PC-3 (cell line): ENCODE results near the gene ALDOA. TPM values are rescaled to one million over a fixed set of nuclear protein-coding genes. Genes with fewer than 3 reads are reported as not detected.

Experiments used
- ATAC-seq: fragments of 200-7000 bp; cut with Tn5 transposase; 2 replicates; pipeline ENCODE4 v1.9.1; 2020; ENCODE audit warnings: mild to moderate bottlenecking, moderate library complexity
- BruUV-seq: library from RNA; stranded (reverse); fragments of 400-500 nt; replicated peaks from 2 replicates; lab custom pipeline; 2021; lab: Mats Ljungman, UMichigan
- CTCF ChIA-PET: fragments of 300-600 bp; sonication (Branson Sonifier 250); formaldehyde crosslinking; loops from one replicate; lab custom pipeline; 2022; ENCODE audit warnings: antibody characterized with exemption; lab: Charles Lee
- POLR2A ChIA-PET: fragments of 300-600 bp; sonication (Branson Sonifier 250); formaldehyde crosslinking; loops from one replicate; lab custom pipeline; 2022; ENCODE audit warnings: antibody characterized with exemption; ENCODE audit not compliant: unreplicated experiment; lab: Charles Lee
- DNase-seq: peaks from one replicate; pipeline ENCODE4 v3.0.0-alpha.2; 2015
- H2AFZ ChIP-seq: fragments of 300-600 bp; sonication (generic); 2 replicates; pipeline ENCODE4 v1.6.0; 2016; ENCODE audit warnings: antibody characterized with exemption, low read length
- H3F3A ChIP-seq: fragments of 300-600 bp; sonication (generic); one replicate; pipeline ENCODE4 v1.6.0; 2017; ENCODE audit warnings: antibody characterized with exemption, low read length, control low read depth, mild to moderate bottlenecking; ENCODE audit not compliant: unreplicated experiment
- H3K27ac ChIP-seq: fragments of 300-600 bp; sonication (generic); 2 replicates; pipeline ENCODE4 v1.5.1; 2016; ENCODE audit warnings: mild to moderate bottlenecking, low read length
- H3K27me3 ChIP-seq: fragments of 300-600 bp; sonication (generic); 2 replicates; pipeline ENCODE4 v1.6.1; 2016; ENCODE audit warnings: low read length, mixed read lengths
- H3K36me3 ChIP-seq: fragments of 300-600 bp; sonication (generic); 2 replicates; pipeline ENCODE4 v1.6.1; 2016; ENCODE audit warnings: low read depth, mixed run types, low read length, mixed read lengths
- H3K4me1 ChIP-seq: fragments of 300-600 bp; sonication (generic); 2 replicates; pipeline ENCODE4 v1.5.1; 2016; ENCODE audit warnings: low read length; ENCODE audit not compliant: insufficient read depth
- H3K4me2 ChIP-seq: fragments of 300-600 bp; sonication (generic); 2 replicates; pipeline ENCODE4 v1.6.0; 2016; ENCODE audit warnings: low read length
- H3K4me3 ChIP-seq: fragments of 300-600 bp; sonication (generic); 2 replicates; pipeline ENCODE4 v1.5.1; 2016; ENCODE audit warnings: mild to moderate bottlenecking, low read length, mixed read lengths
- H3K79me2 ChIP-seq: fragments of 300-600 bp; sonication (generic); 2 replicates; pipeline ENCODE4 v1.6.1; 2017; ENCODE audit warnings: low read length, mixed read lengths
- H3K9ac ChIP-seq: fragments of 300-600 bp; sonication (generic); 2 replicates; pipeline ENCODE4 v1.6.0; 2016; ENCODE audit warnings: mild to moderate bottlenecking, low read length
- H3K9me2 ChIP-seq: fragments of 300-600 bp; sonication (generic); replicated peaks from 2 replicates; pipeline ENCODE4 v1.6.1; 2016; ENCODE audit warnings: mixed run types, low read length, mixed read lengths
- H3K9me3 ChIP-seq: fragments of 300-600 bp; sonication (generic); 2 replicates; pipeline ENCODE4 v1.6.1; 2016; ENCODE audit warnings: low read length, mixed read lengths
- H4K20me1 ChIP-seq: fragments of 300-600 bp; sonication (generic); 2 replicates; pipeline ENCODE4 v1.6.1; 2016; ENCODE audit warnings: low read length, mixed read lengths
- CTCF ChIP-seq: fragments of 300-600 bp; sonication (generic); conservative IDR thresholded peaks from 2 replicates; pipeline ENCODE4 v1.5.1; 2017; ENCODE audit warnings: antibody characterized with exemption, low read depth, mild to moderate bottlenecking, low read length
- EZH2 ChIP-seq: fragments of 300-600 bp; sonication (generic); IDR thresholded peaks from one replicate; pipeline ENCODE4 v1.6.1; 2017; ENCODE audit warnings: antibody characterized with exemption, mild to moderate bottlenecking, low read length; ENCODE audit not compliant: unreplicated experiment
- EZH2phosphoT487 ChIP-seq: fragments of 300-600 bp; sonication (generic); IDR thresholded peaks from 2 replicates; pipeline ENCODE4 v1.6.1; 2018; ENCODE audit warnings: mild to moderate bottlenecking, antibody characterized with exemption, low read length, borderline replicate concordance
- intact Hi-C: fragments of 100-400 bp; cut with micrococcal nuclease; formaldehyde crosslinking; loops from 2 replicates; pipeline ENCODE4 v1.9.0; 2023
- total RNA-seq: library from RNA; depleted of rRNA; stranded (reverse); fragments of >200 nt; gene quantifications from 2 replicates; pipeline ENCODE4 v1.2.3, GENCODE V29; 2014

The ALDOA gene
- total RNA-seq, 1 experiment from 2014 or later: 2,048 TPM

DNA sequence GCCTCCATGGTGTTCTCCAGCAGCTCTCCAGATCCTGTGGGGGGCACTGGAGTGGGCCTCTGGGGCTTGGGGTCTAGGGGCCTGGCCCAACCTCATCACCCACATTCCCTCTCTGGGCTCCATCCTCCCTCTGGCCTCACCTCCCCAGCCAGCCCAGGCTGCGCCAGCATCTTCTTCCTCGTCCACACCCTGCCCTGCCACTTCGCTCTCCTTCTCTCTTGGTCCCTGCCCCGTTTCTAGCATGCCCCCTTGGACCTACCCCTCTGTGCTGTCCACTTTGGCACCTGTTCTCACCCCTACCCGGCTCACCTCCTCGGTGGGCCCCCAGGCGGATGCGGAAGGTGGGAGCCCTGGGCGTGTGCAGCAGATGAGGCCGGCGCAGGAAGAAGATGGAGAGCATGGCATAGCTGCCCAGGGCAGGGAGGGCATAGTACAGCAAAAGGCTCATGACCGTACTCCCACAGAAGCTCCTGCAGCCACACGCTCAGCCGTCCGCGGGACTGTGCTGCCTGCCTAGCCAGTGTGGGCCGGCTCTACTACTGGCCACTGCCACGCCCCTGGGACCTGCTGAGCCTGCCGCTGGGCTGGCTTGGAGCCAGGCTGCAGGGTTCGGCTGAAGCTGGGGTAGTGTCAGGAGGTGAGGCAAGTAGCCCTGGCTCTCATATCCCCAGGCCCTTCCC, 47.6 kb downstream of the ALDOA start, which contains the start of gene GDPD3:
TSS of gene GDPD3 (minus strand) at position 507 of the 680 bp plus-strand sequence. CDS start at position 448, 59 bp downstream.
- Histone ChIP-seq H3K4me1 (peaks cover 11% of the 10 kb centered on the region), H3K9me3 (no peaks in the 10 kb centered on the region), H3K79me2 (no peaks in the 10 kb centered on the region), H3K36me3 (no peaks in the 10 kb centered on the region), H3F3A (no peaks in the 10 kb centered on the region), H3K9me2 (no peaks in the 10 kb centered on the region), H3K4me3 (no peak within 1 kb of the TSS), H3K9ac (no peak within 1 kb of the TSS), H4K20me1 (no peaks in the 10 kb centered on the region), H2AFZ (0 out of 2 replicates have a peak within 1 kb of the TSS, but pooled peaks have one; percentile 26), H3K27ac (peak within 1 kb of the TSS; percentile 15; the same call in 1 of the 2 replicates), H3K4me2 (peak within 1 kb of the TSS; percentile 39; the same call in 1 of the 2 replicates), H3K27me3 (no peaks in the 10 kb centered on the region)
- ChIA-PET CTCF (no interaction called here), POLR2A (no interaction called here)
- TF ChIP-seq EZH2phosphoT487 (no peak), CTCF (no peak), EZH2 (no peak)
- ATAC-seq: peak; percentile 66
- peak; percentile 33 for DNase-seq
- intact Hi-C loops: no loop called here
- BruUV-seq: no TSS peak

DNA sequence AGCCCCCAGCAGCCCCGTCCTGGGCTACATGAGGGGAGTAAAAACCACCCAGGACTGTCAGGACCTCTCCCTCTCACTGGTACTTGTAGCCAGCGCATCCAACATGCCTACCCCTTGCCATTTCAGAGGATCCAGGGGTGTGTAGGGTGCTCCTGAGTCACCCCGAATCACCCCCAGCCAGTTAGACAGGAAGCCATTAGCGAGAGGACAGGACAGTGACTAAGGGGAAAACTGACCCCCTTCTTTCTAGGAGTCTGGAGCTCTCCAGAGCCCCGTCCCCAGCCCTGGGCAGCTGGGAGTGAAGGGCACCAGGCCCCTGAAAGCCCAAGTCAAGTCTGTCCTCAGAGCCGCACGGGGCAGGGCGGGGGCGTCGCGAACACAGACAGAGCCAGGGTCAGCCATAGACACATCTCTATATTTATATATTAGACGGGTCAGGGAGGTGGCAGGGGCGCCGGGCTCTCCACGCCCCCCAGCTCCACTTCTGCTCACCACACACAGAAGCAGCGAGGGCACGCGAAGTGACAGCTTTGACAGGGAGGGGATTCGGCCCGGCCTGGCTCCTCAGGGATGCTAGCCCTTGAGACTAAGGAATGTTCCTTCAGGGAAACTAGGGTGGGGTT, 48.3 kb downstream of the ALDOA start:
- no peaks in the 10 kb centered on the region for H3K36me3 ChIP-seq
- H4K20me1 ChIP-seq: no peaks in the 10 kb centered on the region
- H3K27ac ChIP-seq: peak overlapping the region; percentile 15; the same call in 1 of the 2 replicates
- intact Hi-C loops: no loop called here
- H3F3A ChIP-seq: no peaks in the 10 kb centered on the region
- H3K27me3 ChIP-seq: no peaks in the 10 kb centered on the region
- no peak overlapping the region for H2AFZ ChIP-seq
- no peak overlapping the region for H3K4me3 ChIP-seq
- H3K4me1 ChIP-seq: peaks cover 11% of the 10 kb centered on the region
- no peaks in the 10 kb centered on the region for H3K9me3 ChIP-seq
- no peaks in the 10 kb centered on the region for H3K9me2 ChIP-seq
- ATAC-seq (peak; percentile 25; the same call in 1 of the 2 replicates), DNase-seq (no peak)
- CTCF ChIA-PET: no interaction called here
- no peak for TF ChIP-seq EZH2
- TF ChIP-seq CTCF: no peak
- TF ChIP-seq EZH2phosphoT487: no peak
- POLR2A ChIA-PET: no interaction called here
- no peak overlapping the region for H3K9ac ChIP-seq
- H3K4me2 ChIP-seq: peak overlapping the region; percentile 39; the same call in 1 of the 2 replicates
- BruUV-seq: no TSS peak
- H3K79me2 ChIP-seq: no peaks in the 10 kb centered on the region

GRCh38 chr16:30114411-30114810, 48.9 kb downstream of the ALDOA start:
- CTCF ChIA-PET: no interaction called here

More at GRCh38 chr16:30114411-30114810, 48.9 kb downstream of the ALDOA start:
- intact Hi-C loops: no loop called here
- H3K9ac ChIP-seq: no peak overlapping the region
- H3K4me3 ChIP-seq: no peak overlapping the region
- no peaks in the 10 kb centered on the region for H3K27me3 ChIP-seq
- H3K4me1 ChIP-seq: peaks cover 11% of the 10 kb centered on the region
- H3K36me3 ChIP-seq: no peaks in the 10 kb centered on the region
- no peak overlapping the region for H2AFZ ChIP-seq
- H3F3A ChIP-seq: no peaks in the 10 kb centered on the region
- no peak for DNase-seq
- TF ChIP-seq EZH2phosphoT487 (no peak), CTCF (no peak), EZH2 (no peak)
- no peaks in the 10 kb centered on the region for H4K20me1 ChIP-seq
- H3K79me2 ChIP-seq: no peaks in the 10 kb centered on the region
- no peak for ATAC-seq
- H3K4me2 ChIP-seq: no peak overlapping the region
- no peak overlapping the region for H3K27ac ChIP-seq
- no peaks in the 10 kb centered on the region for H3K9me3 ChIP-seq
- no TSS peak for BruUV-seq
- H3K9me2 ChIP-seq: no peaks in the 10 kb centered on the region
- POLR2A ChIA-PET: interaction anchor here (0.6 kb wide), 1 partner anchor 168 kb away, joined by 6 read pairs; no protein-coding TSS in a partner anchor
